Loucy (cell line): ENCODE measurements around the gene FAM200C.

Source experiments
- H2AFZ ChIP-seq: fragments of 200-600 bp; sonication (generic); 2 replicates; pipeline ENCODE4 v1.6.0; 2016; ENCODE audit warnings: antibody characterized with exemption, mild to moderate bottlenecking, low read length, moderate library complexity
- H3F3A ChIP-seq: fragments of 200-600 bp; 2 replicates; pipeline ENCODE4 v1.6.0; 2016; ENCODE audit warnings: antibody characterized with exemption, low read depth, mild to moderate bottlenecking
- H3K27me3 ChIP-seq: fragments of 200-600 bp; sonication (generic); 2 replicates; pipeline ENCODE4 v1.6.1; 2014; ENCODE audit warnings: low read length, mild to moderate bottlenecking; ENCODE audit not compliant: insufficient read depth, poor library complexity, severe bottlenecking
- H3K36me3 ChIP-seq: fragments of 200-600 bp; sonication (generic); 2 replicates; pipeline ENCODE4 v1.6.1; 2016; ENCODE audit warnings: low read length; ENCODE audit not compliant: insufficient read depth
- H3K4me1 ChIP-seq: fragments of 200-600 bp; sonication (generic); 2 replicates; pipeline ENCODE4 v1.5.1; 2014; ENCODE audit warnings: low read length, mild to moderate bottlenecking; ENCODE audit not compliant: insufficient read depth, poor library complexity, severe bottlenecking
- H3K4me2 ChIP-seq: fragments of 200-600 bp; sonication (generic); 2 replicates; pipeline ENCODE4 v1.6.0; 2014; ENCODE audit warnings: antibody characterized with exemption, low read length, low read depth, mild to moderate bottlenecking; ENCODE audit not compliant: poor library complexity, severe bottlenecking
- H3K4me3 ChIP-seq: fragments of 200-600 bp; sonication (generic); 2 replicates; pipeline ENCODE4 v1.5.1; 2014; ENCODE audit warnings: low read length, mild to moderate bottlenecking, mixed read lengths; ENCODE audit not compliant: poor library complexity, severe bottlenecking
- H3K79me2 ChIP-seq: fragments of 200-600 bp; sonication (generic); 2 replicates; pipeline ENCODE4 v1.6.1; 2014; ENCODE audit warnings: low read length; ENCODE audit not compliant: insufficient read depth
- H3K9ac ChIP-seq: fragments of 200-600 bp; sonication (generic); 2 replicates; pipeline ENCODE4 v1.6.0; 2014; ENCODE audit warnings: mild to moderate bottlenecking, low read depth, low read length, moderate library complexity; ENCODE audit not compliant: poor library complexity, severe bottlenecking
- H3K9me2 ChIP-seq: fragments of 200-600 bp; sonication (generic); replicated peaks from 2 replicates; pipeline ENCODE4 v1.6.1; 2016; ENCODE audit warnings: low read depth, low read length, mixed read lengths
- H3K9me3 ChIP-seq: fragments of 200-600 bp; sonication (generic); 2 replicates; pipeline ENCODE4 v1.6.1; 2014; ENCODE audit warnings: mild to moderate bottlenecking, antibody characterized with exemption, low read length, low read depth; ENCODE audit not compliant: insufficient read depth
- H4K20me1 ChIP-seq: fragments of 200-600 bp; sonication (generic); 2 replicates; pipeline ENCODE4 v1.6.0; 2014; ENCODE audit warnings: antibody characterized with exemption, low read length, mild to moderate bottlenecking; ENCODE audit not compliant: insufficient read depth, poor library complexity, severe bottlenecking
- CTCF ChIP-seq: fragments of 200-600 bp; sonication (generic); conservative IDR thresholded peaks from 2 replicates; pipeline ENCODE4 v1.5.1; 2014; ENCODE audit warnings: mild to moderate bottlenecking, antibody characterized with exemption, low read length
- EZH2phosphoT487 ChIP-seq: fragments of 200-600 bp; IDR thresholded peaks from 2 replicates; pipeline ENCODE4 v1.6.1; 2018; ENCODE audit warnings: antibody characterized with exemption, mild to moderate bottlenecking, moderate library complexity, borderline replicate concordance

FAM200C gene

GRCh38 chr5:160380041-160380440 is 19.8 kb downstream of the FAM200C start:
- Histone ChIP-seq H3K36me3 (no peaks in the 10 kb centered on the region), H4K20me1 (no peaks in the 10 kb centered on the region), H3K9me2 (no peaks in the 10 kb centered on the region), H2AFZ (no peak overlapping the region), H3K79me2 (no peaks in the 10 kb centered on the region), H3K9me3 (no peaks in the 10 kb centered on the region), H3F3A (no peaks in the 10 kb centered on the region), H3K4me3 (no peak overlapping the region), H3K9ac (no peak overlapping the region), H3K4me1 (no peaks in the 10 kb centered on the region), H3K27me3 (no peaks in the 10 kb centered on the region), H3K4me2 (no peak overlapping the region)
- TF ChIP-seq EZH2phosphoT487: no peak
- no peak for TF ChIP-seq CTCF

DNA sequence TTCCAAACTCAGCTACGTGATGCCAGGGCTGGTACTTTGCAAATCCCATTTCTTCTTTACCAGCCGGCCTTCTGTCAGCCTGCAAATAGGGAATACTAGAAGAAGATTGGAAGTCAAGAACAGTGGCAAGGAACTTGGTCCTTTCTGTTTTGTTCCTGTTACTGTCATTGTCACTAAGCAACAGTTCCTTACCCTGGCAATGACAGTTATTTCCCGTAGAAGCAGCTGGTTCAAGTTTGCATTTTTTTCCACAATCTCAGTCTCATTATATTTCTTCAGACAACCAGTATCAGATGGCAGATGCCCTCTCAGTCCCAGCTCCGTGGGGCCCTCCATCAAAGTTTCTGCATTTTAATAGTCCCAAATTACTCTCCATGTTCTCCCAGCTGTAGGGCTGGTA is 20.3 kb downstream of the FAM200C start:
- no peak overlapping the region for H3K4me3 ChIP-seq
- H3K79me2 ChIP-seq: no peaks in the 10 kb centered on the region
- H3K9me3 ChIP-seq: no peaks in the 10 kb centered on the region
- no peaks in the 10 kb centered on the region for H3F3A ChIP-seq
- no peaks in the 10 kb centered on the region for H4K20me1 ChIP-seq
- no peaks in the 10 kb centered on the region for H3K36me3 ChIP-seq
- H3K9me2 ChIP-seq: no peaks in the 10 kb centered on the region
- no peak overlapping the region for H3K4me2 ChIP-seq
- no peaks in the 10 kb centered on the region for H3K4me1 ChIP-seq
- no peaks in the 10 kb centered on the region for H3K27me3 ChIP-seq
- no peak overlapping the region for H2AFZ ChIP-seq
- no peak for TF ChIP-seq CTCF
- TF ChIP-seq EZH2phosphoT487: no peak
- no peak overlapping the region for H3K9ac ChIP-seq

- Histone ChIP-seq H4K20me1 (no peaks in the 10 kb centered on the region), H3K79me2 (no peaks in the 10 kb centered on the region), H2AFZ (no peak overlapping the region), H3K4me2 (no peak overlapping the region), H3K9ac (no peak overlapping the region), H3K27me3 (no peaks in the 10 kb centered on the region), H3K4me1 (no peaks in the 10 kb centered on the region), H3K9me2 (no peaks in the 10 kb centered on the region), H3K9me3 (no peaks in the 10 kb centered on the region), H3K36me3 (no peaks in the 10 kb centered on the region), H3F3A (no peaks in the 10 kb centered on the region), H3K4me3 (no peak overlapping the region)
- TF ChIP-seq CTCF (no peak), EZH2phosphoT487 (no peak)
These were observed 21.5 kb downstream of the FAM200C start for GRCh38 chr5:160378330-160378729.
